K562 treated with DMSO at 1 percent for 12 hours (cell line): ENCODE results near the gene ARMCX5. TPM values are rescaled to one million over a fixed set of nuclear protein-coding genes. Genes with fewer than 3 reads are reported as not detected.

Experiments
- total RNA-seq: library from RNA; unstranded; fragments of 300-600 nt; gene quantifications from 2 replicates; pipeline ENCODE4 v1.2.3, GENCODE V29; 2022; ENCODE audit not compliant: insufficient read depth

The ARMCX5 gene
- 3.2 and 13.8 TPM in 2 replicates for total RNA-seq

GRCh38 chrX:102599084-102599950 is at the start of gene ARMCX5:
Gene ARMCX5 (plus strand): TSS chrX:102599515. CDS start chrX:102602142, 2,627 bp downstream.

GRCh38 chrX:102651242-102652011 is 52.1 kb downstream of the ARMCX5 start, which contains the start of gene GPRASP1:
Gene GPRASP1 (plus strand): TSS chrX:102651483. CDS start chrX:102653914, 2,431 bp downstream.

Other genes with a start within 250 kb of the ARMCX5 start
- 20.2 and 25.3 TPM in 2 replicates for gene NXF2B, start 159.5 kb upstream of the ARMCX5 start, total RNA-seq
- gene TCP11X2, start 127.7 kb upstream of the ARMCX5 start, total RNA-seq: not detected in 2 replicates
- not detected in 2 replicates for gene TMSB15A, start 82.8 kb upstream of the ARMCX5 start, total RNA-seq
- 0.13 and 0.35 TPM in 2 replicates for gene GPRASP1, start 52.0 kb downstream of the ARMCX5 start, total RNA-seq
- 1.7 and 9.0 TPM in 2 replicates for gene GPRASP2, start 112.9 kb downstream of the ARMCX5 start, total RNA-seq
- gene GPRASP3, start 121.2 kb downstream of the ARMCX5 start, total RNA-seq: 0.50 and 3.6 TPM in 2 replicates